Esophagus squamous epithelium (tissue), 5 donors: ENCODE measurements around the gene AKAP10. TPM values are rescaled to one million over a fixed set of nuclear protein-coding genes. Genes with fewer than 3 reads are reported as not detected.

Experiments used
- DNase-seq: peaks from one replicate; lab custom pipeline; 2025; lab: John Stamatoyannopoulos, UW
- H3K27ac ChIP-seq, 4 donors: fragments of 200-600 bp; sonication (generic); one replicate each; pipeline ENCODE4 v1.5.1; 2016 to 2019; ENCODE audit warnings: mild to moderate bottlenecking in 1 of 4
- H3K27me3 ChIP-seq, 4 donors: fragments of 200-600 bp; sonication (generic); 1 replicate in 3 of 4; 2 replicates in 1 of 4; pipeline versions ENCODE4 v1.5.1 to v1.6.0; 2017 to 2021; ENCODE audit warnings: antibody characterized with exemption in 1 of 4
- H3K36me3 ChIP-seq, 3 donors: fragments of 200-600 bp; sonication (generic); one replicate each; pipeline ENCODE4 v1.5.1; 2016 to 2019
- H3K4me1 ChIP-seq, 3 donors: fragments of 200-600 bp; sonication (generic); one replicate each; pipeline ENCODE4 v1.5.1; 2017 to 2019
- H3K4me3 ChIP-seq, 4 donors: fragments of 200-600 bp; sonication (generic); 1 replicate in 3 of 4; 2 replicates in 1 of 4; pipeline ENCODE4 v1.5.1; 2016 to 2019; ENCODE audit warnings: mild to moderate bottlenecking in 2 of 4, moderate library complexity in 1 of 4
- H3K9me3 ChIP-seq, 3 donors: fragments of 200-600 bp; sonication (generic); one replicate each; pipeline ENCODE4 v1.5.1; 2016 to 2019
- CTCF ChIP-seq, 6 experiments: fragments of 450-650 bp in 4 of 6; fragments of 200-600 bp in 2 of 6; sonication (generic) in 2 of 6; IDR thresholded peaks; one replicate each; pipeline ENCODE4 v1.5.1; 2016 to 2019; ENCODE audit warnings: antibody characterized with exemption in 6 of 6, mild to moderate bottlenecking in 4 of 6, moderate library complexity in 4 of 6
- POLR2A ChIP-seq, 4 donors: fragments of 450-650 bp; IDR thresholded peaks; one replicate each; pipeline ENCODE4 v1.6.1; 2017; ENCODE audit warnings: antibody characterized with exemption in 4 of 4, mild to moderate bottlenecking in 4 of 4, moderate library complexity in 3 of 4
- WGBS, 2 donors: methylation state at CpG; one replicate each; pipeline ENCODE4 v1.1.5; 2018; 5-methylcytosine and 5-hydroxymethylcytosine counted together
- intact Hi-C: fragments of 100-400 bp; cut with DNase I; formaldehyde crosslinking; loops from one replicate; pipeline ENCODE4 v1.15.0; 2022
- total RNA-seq, 4 donors: library from RNA; depleted of rRNA; stranded (reverse); fragments of >200 nt; gene quantifications; one replicate each; pipeline ENCODE4 v1.1.0, GENCODE V29; 2016
- donor health status: DM: yes; HTN: yes; CAD: no.

The AKAP10 gene
- total RNA-seq, 4 donors from 2014 or later = 8.2 to 24.6 (median 16.4) TPM

- no peak for TF ChIP-seq CTCF (IDR thresholded peaks at IDR 0.05)
- no peak for TF ChIP-seq POLR2A (IDR thresholded peaks at IDR 0.05)
- Histone ChIP-seq H3K27ac (peak overlapping the region; percentile 72 to 87 (median 82)), H3K9me3 (no peaks in the 10 kb centered on the region), H3K27me3 (peaks cover 0 to 20% (median 0%) of the 10 kb centered on the region in 4 donors), H3K4me1 (peaks cover 0 to 36% (median 5%) of the 10 kb centered on the region in 3 donors), H3K36me3 (no peaks in the 10 kb centered on the region), H3K4me3 (peak overlapping the region; percentile 57 to 81 (median 68))
- no peak for DNase-seq
- 32 to 78% methylated on average over 7 to 21 of the region's 35 CpGs for WGBS, 2 donors
- intact Hi-C loops = no loop called here
Observed at GRCh38 chr17:20008242-20009051, 30.8 kb upstream of the AKAP10 start.

- H3K27ac ChIP-seq = no peak overlapping the region
- H3K4me3 ChIP-seq = no peak overlapping the region
- TF ChIP-seq CTCF (IDR thresholded peaks at IDR 0.05) (no peak), POLR2A (IDR thresholded peaks at IDR 0.05) (no peak)
- WGBS, 2 donors = 13 to 34% methylated on average over 5 of the region's 5 CpGs
- H3K4me1 ChIP-seq = peaks cover 0 to 21% (median 8%) of the 10 kb centered on the region in 3 donors
- no peaks in the 10 kb centered on the region for H3K27me3 ChIP-seq
- DNase-seq = no peak
- no peaks in the 10 kb centered on the region for H3K9me3 ChIP-seq
- no peaks in the 10 kb centered on the region for H3K36me3 ChIP-seq
- intact Hi-C loops = loop anchor here (5.0 kb wide), 1 partner anchor 121 kb away; no protein-coding TSS in a partner anchor
Observed at GRCh38 chr17:19996502-19996901, 18.9 kb upstream of the AKAP10 start.

GRCh38 chr17:19996086-19996485 is 18.5 kb upstream of the AKAP10 start:
- TF ChIP-seq CTCF (IDR thresholded peaks at IDR 0.05) (no peak), POLR2A (IDR thresholded peaks at IDR 0.05) (no peak)
- no peak for DNase-seq
- intact Hi-C loops = loop anchor here (5.0 kb wide), 1 partner anchor 121 kb away; no protein-coding TSS in a partner anchor
- no peak overlapping the region for H3K27ac ChIP-seq
- no peaks in the 10 kb centered on the region for H3K9me3 ChIP-seq
- no peaks in the 10 kb centered on the region for H3K27me3 ChIP-seq
- WGBS, 2 donors = 14 to 56% methylated on average over 1 of the region's 1 CpG
- H3K4me1 ChIP-seq = peaks cover 0 to 21% (median 8%) of the 10 kb centered on the region in 3 donors
- H3K36me3 ChIP-seq = no peaks in the 10 kb centered on the region
- no peak overlapping the region for H3K4me3 ChIP-seq

- H3K4me3 ChIP-seq = peak overlapping the region in 1 of 4 donors; percentile 24
- TF ChIP-seq POLR2A (IDR thresholded peaks at IDR 0.05) (no peak), CTCF (IDR thresholded peaks at IDR 0.05) (peak; percentile 72 to 86 (median 78))
- no peaks in the 10 kb centered on the region for H3K27me3 ChIP-seq
- 40 to 41% methylated on average over 13 to 16 of the region's 24 CpGs for WGBS, 2 donors
- peaks cover 0 to 21% (median 8%) of the 10 kb centered on the region in 3 donors for H3K4me1 ChIP-seq
- intact Hi-C loops = no loop called here
- DNase-seq = peak; percentile 46
- H3K9me3 ChIP-seq = no peaks in the 10 kb centered on the region
- no peak overlapping the region for H3K27ac ChIP-seq
- H3K36me3 ChIP-seq = no peaks in the 10 kb centered on the region
Observed at GRCh38 chr17:19992803-19993713, 15.4 kb upstream of the AKAP10 start.
